NCI-H2171 (cell line): Measurements from ENCODE around the gene ELFN2.

ENCODE experiments used
- DNase-seq: peaks from one replicate; lab custom pipeline; 2025; lab: John Stamatoyannopoulos, UW

ELFN2 gene

DNA sequence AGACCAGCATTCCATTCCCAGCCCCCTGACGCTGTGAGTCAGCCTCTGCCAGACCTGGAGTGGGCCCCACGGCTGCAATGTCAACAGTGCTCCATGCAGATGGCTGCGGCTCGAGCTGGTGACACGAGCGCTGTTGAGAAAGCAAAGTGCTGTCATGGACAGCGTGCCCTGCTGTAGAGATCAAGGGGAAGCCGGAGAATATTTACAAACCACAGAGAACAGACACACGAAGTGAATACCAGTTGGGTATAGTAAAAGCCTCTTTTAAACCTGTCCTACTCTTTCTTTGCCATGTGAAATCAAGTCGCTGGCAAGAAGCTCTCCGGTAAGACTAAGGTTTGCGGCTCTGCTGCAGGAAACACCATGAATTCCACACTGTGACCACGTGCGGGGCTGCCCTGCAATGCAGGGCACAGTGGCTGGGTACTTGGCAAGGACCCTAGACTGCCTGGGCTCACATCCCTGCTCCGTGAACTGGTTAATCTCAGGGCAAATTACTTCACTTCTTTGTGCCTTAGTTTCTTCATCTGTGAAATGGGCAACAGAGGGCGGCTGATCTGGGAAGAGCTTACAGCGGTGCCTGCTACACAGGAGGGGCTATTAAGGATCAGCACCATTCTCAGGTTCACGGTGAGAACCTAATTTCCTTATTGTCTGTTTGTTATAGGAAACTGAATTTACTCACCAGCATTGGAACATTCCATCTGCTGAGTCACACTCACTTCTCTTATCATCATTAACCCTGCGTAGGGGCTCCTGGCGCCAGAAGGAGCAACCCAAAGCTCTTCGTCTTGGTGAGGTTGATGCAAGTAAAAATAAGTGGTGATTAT lies 27.8 kb upstream of the ELFN2 start:
- no peak for DNase-seq

- DNase-seq, result no peak
These were observed 26.4 kb upstream of the ELFN2 start for GRCh38 chr22:37453696-37454095.

- DNase-seq, result no peak
These were observed 23.9 kb upstream of the ELFN2 start for GRCh38 chr22:37451218-37451617.

DNA sequence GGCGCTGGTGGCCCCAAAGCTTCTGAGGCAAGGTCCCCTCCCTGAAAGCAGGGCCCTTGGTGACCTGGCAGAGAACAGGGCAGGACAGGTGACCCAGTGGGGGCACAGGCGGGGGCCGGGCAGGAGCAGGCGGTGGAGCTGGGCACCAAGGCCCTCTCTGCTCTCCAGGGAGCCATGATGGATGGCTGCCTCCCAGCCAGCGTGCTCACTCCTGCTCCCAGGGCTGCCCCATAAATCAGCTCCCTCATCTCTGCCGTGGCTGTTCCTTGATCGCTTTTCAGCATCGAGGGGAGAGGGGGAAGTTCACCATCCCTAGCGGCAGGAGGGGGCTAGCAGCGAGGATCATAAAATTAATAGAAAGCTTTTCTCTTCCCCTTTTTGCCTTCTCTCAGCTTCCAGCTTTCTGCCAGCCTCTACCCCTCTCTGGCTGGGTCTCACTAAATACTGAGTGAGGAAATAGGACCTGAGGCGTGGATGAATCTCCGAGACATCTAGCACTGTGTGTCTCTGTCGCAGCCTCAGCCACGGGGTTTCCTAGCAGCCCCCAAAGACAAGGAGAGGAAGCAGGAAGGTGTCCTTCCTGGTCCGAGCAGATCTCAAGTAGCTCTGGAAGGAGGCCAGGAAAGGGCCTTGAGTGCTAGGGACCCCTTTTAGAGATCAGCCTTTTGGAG lies 22.2 kb upstream of the ELFN2 start:
- DNase-seq, result no peak

DNA sequence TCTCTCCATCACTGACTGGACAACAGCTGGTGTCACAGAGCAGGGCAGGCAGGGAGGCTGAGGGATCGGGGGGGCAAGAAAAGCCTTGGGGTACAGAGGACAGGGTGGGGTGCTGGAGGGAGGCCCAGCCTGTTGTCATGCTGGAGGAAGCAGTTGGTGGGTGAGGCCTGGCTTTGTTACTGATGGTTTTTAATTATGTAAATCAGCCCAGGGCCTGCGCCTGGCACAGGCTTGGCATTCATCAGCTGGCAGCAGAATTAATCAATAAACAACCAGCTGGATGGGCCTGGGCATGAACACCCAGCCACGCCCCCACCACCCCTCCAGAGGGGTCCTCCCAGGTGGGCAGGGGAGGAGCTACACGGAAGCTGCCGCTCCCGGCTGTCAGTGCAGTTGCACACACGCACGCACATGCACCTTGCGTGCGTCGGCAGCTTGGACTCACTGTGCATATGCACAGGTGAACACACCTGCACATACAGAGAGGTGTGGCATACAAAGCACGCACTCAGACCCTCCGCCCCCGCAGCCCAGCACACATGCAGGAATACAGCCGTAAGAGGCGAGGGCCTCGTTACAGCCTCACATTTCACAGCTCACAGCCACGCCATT lies 21.3 kb upstream of the ELFN2 start:
- DNase-seq, result peak; percentile 97

GRCh38 chr22:37445501-37445900 lies 18.2 kb upstream of the ELFN2 start:
- DNase-seq, result no peak

- no peak for DNase-seq
These were observed 16.7 kb upstream of the ELFN2 start for GRCh38 chr22:37443977-37444376.

DNA sequence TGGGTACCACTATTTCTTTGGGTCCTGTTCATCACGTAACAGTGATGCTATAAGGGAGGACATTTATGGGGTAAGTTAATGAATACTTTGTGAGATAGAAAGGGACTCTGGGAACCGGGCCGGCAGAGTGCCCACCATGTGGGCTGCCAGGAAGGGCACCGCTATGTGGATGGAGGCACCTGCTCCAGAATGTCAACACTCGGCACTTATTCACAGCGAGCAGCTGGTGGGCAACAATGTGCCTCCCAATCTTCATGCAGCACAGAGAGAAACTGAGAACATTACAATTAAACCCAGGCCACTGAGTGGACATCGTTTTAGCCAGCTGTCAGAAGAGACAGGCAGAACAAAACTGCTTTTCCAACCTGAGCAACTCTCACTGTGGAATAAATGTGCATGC lies 15.8 kb upstream of the ELFN2 start:
- DNase-seq, result no peak

- no peak for DNase-seq
These were observed 15.3 kb upstream of the ELFN2 start for GRCh38 chr22:37442537-37442936.

DNA sequence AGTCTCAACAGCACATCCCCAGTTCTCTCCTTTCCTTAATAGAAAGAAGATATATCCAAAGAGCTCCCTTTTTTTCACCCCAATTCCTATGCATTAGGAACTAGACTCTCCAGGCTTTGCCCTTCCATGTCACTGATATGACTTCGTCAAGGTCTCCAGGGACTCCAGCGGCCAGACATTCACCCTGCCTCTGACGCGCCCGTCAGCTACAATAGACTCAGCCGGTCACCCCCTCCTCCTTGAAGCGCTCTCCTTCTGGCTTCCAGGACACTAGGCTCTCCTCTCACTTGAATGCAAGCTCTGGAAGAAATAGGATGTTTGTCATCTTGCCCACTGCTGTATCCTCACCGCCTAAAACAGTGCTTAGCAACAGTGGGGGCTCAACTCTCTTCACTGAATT lies 14.9 kb upstream of the ELFN2 start:
- no peak for DNase-seq

DNA sequence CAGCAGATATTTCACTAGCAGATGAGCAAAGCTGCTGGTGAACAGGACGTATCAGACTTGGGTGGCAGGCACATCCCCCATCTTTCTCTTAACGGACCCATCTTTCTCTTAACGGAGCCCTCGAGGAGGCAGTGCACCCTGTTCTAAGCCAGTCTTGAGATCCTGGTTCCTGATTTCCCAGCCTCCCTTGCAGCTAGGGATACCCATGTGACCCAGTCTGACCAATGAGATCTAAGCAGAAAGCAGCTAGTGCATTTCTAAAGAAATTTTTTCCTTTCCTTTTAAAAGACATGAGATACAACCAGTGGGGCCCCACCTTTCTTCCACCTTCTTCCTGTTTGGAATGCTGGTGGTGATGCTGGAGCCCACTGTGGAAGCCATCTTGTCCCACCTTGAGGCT lies 13.6 kb upstream of the ELFN2 start:
- no peak for DNase-seq

GRCh38 chr22:37439347-37439746 lies 12.1 kb upstream of the ELFN2 start:
- no peak for DNase-seq

DNA sequence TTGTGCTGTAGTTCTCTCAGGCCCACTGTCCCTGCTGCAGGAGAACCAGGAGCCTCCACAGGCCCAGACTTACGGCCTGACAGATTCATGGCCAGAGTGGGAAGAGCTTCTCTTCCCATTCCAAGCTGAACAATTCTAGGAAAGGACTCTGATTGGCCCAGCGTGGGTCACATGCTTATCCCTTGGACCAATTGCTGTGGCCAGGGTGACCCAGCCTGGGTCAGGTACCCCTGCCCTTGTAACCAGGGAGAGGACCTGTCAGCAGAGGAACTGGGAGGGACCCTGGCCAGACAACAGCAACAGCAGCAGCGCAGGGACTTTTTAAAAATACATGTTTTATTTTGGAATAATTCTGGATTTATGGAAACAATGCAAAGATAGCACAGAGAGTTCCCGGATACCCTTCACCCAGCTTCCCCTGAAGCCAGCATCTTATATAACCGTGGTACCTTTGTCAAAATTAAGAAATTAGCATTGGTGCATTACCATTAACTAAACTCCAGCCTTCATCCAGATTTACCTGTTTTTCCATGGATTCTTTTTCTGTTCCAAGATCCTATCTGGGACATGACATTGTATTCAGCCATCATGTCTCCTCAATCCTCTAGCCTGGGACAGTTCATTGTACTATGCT lies 8.8 kb upstream of the ELFN2 start:
- DNase-seq, result no peak

- peak; percentile 81 for DNase-seq
These were observed 6.5 kb upstream of the ELFN2 start for GRCh38 chr22:37433786-37434185.

GRCh38 chr22:37432708-37433054 lies 5.4 kb upstream of the ELFN2 start:
- no peak for DNase-seq

DNA sequence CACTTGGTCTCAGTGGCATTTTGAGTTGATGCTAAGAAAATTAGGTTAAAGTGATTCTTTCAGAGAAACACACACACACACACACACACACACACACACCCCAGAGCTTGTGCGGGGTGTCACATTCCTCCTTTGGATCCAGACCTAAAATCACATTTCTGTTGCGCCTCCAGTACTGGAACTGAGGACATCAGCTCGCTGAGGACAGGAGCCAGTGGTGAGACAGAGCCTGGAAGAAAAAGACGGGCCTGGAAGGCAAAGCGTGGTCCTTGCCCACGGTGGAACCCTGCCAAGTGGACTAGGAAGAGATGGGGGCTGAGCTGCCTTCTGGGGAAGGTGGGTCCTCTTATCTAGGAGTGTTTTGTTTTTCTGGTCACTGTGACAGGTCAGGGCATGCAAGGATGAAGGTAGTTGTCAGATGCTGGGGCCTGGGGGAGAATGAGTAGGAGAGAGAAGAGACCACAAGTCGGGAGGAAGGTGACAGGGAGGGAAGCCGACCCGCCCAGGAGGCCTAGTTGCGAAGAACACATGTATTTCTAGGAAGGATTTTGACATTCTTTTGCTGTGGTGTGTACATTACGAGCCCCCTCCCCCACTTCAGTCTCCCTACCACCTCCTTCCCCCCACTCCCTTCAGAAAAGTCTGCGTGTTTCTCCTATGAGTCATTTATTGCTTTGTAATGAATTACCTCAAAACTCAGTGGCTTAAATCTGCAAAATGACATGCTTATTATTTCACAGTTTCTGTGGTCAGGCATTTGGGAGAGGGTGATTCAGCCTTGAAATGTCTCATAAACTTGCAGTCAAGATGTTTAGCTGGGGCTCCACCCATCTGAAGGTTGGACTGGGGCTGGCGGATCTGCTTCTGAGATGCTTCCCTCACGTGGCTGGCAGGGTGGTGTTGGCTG lies 4.8 kb upstream of the ELFN2 start:
- DNase-seq, result no peak

DNA sequence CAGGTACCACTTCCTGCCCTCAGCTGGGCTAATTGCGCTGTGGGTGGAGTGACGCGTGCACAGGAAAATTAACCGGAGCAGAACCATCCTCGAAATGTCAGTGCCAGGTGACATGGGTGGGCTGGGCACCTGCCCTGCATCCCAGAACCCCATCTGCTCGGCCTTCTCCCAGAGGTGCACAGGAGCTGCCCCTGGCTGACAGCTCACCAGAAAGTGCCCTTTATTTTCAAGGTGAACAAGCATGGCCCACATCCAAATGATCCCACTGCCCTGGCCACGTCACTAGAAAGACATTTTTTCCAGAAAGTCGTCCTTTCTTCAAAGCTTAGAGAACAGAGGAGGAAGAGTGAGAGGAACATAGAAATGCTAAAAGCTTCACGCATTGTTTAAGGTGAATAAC lies 4.1 kb upstream of the ELFN2 start:
- DNase-seq, result no peak

- no peak for DNase-seq
These were observed 3.7 kb upstream of the ELFN2 start for GRCh38 chr22:37430941-37431340.

- peak; percentile 42 for DNase-seq
These were observed 1.6 kb upstream of the ELFN2 start for GRCh38 chr22:37428649-37429586.
